ENCODE data around the gene ASB1.

The ASB1 gene

GRCh38 chr2:238498188-238498587, 71.5 kb downstream of the ASB1 start:
- DNase-seq = no peak

GRCh38 chr2:238498691-238499295, 72.1 kb downstream of the ASB1 start:
- DNase-seq = no peak

- no peak for DNase-seq
These were observed 73.2 kb downstream of the ASB1 start for GRCh38 chr2:238499731-238500580.

- no peak for DNase-seq
These were observed 74.6 kb downstream of the ASB1 start for GRCh38 chr2:238501311-238501710.

All from NCI-H187 treated with DMSO at 0.1 percent for 48 hours (cell line).